Upper lobe of right lung (tissue), 1 donor: ENCODE data around the gene CDC34. TPM values are rescaled to one million over a fixed set of nuclear protein-coding genes. Genes with fewer than 3 reads are reported as not detected.

Source experiments
- ATAC-seq: fragments of 200-7000 bp; cut with Tn5 transposase; one replicate; pipeline ENCODE4 v1.9.1; 2020; ENCODE audit warnings: mild to moderate bottlenecking, moderate library complexity
- DNase-seq: peaks from one replicate; pipeline ENCODE4 v3.0.0-alpha.2; 2020
- H3K27ac ChIP-seq: fragments of 200-600 bp; one replicate; pipeline ENCODE4 v1.8.0; 2022
- H3K27me3 ChIP-seq: fragments of 200-600 bp; one replicate; pipeline ENCODE4 v1.8.0; 2022; ENCODE audit warnings: mild to moderate bottlenecking
- H3K36me3 ChIP-seq: fragments of 200-600 bp; one replicate; pipeline ENCODE4 v1.8.0; 2022
- H3K4me1 ChIP-seq: fragments of 200-600 bp; one replicate; pipeline ENCODE4 v1.8.0; 2022
- H3K4me3 ChIP-seq: fragments of 200-600 bp; one replicate; pipeline ENCODE4 v1.8.0; 2022; ENCODE audit warnings: mild to moderate bottlenecking
- H3K9me3 ChIP-seq: fragments of 200-600 bp; one replicate; pipeline ENCODE4 v1.8.0; 2022
- CTCF ChIP-seq: fragments of 200-600 bp; IDR thresholded peaks from one replicate; pipeline ENCODE4 v1.8.0; 2022; ENCODE audit warnings: antibody characterized with exemption
- intact Hi-C: fragments of 100-400 bp; cut with DNase I; formaldehyde crosslinking; loops from one replicate; pipeline ENCODE4 v1.11.0; 2022
- total RNA-seq: library from RNA; stranded (reverse); fragmentation: NEBNext Ultra II Directional; extraction: Animal tissue kit (Norgen Biotek cat#: 25700); gene quantifications from one replicate; pipeline ENCODE4 v1.2.1, GENCODE V29; 2021
- donor health status: DM: no; HTN: yes; CAD: no; lungs with severe emphysema.

CDC34 gene
- total RNA-seq, 1 donor from 2014 or later: 40.9 TPM

GRCh38 chr19:574658-575526 is 43.3 kb downstream of the CDC34 start:
- peak overlapping the region; percentile 8 for H3K4me3 ChIP-seq

GRCh38 chr19:575527-576506 is 44.3 kb downstream of the CDC34 start:
- H3K27me3 ChIP-seq: no peaks in the 10 kb centered on the region
- H3K27ac ChIP-seq: no peak overlapping the region
- DNase-seq: no peak
- intact Hi-C loops: no loop called here
- TF ChIP-seq CTCF: no peak
- peaks cover 12% of the 10 kb centered on the region for H3K36me3 ChIP-seq
- no peak overlapping the region for H3K4me3 ChIP-seq
- ATAC-seq: no peak
- H3K4me1 ChIP-seq: peaks cover 47% of the 10 kb centered on the region
- no peaks in the 10 kb centered on the region for H3K9me3 ChIP-seq

More at GRCh38 chr19:574658-575526, 43.3 kb downstream of the CDC34 start:
- no peak for TF ChIP-seq CTCF
- H3K4me1 ChIP-seq: peaks cover 47% of the 10 kb centered on the region
- ATAC-seq (peak; percentile 0), DNase-seq (no peak)
- no peak overlapping the region for H3K27ac ChIP-seq
- H3K9me3 ChIP-seq: no peaks in the 10 kb centered on the region
- intact Hi-C loops: no loop called here
- H3K27me3 ChIP-seq: no peaks in the 10 kb centered on the region
- peaks cover 7% of the 10 kb centered on the region for H3K36me3 ChIP-seq

GRCh38 chr19:576768-577438 is 45.3 kb downstream of the CDC34 start:
- H3K4me3 ChIP-seq: no peak overlapping the region
- no peaks in the 10 kb centered on the region for H3K9me3 ChIP-seq
- no peak for TF ChIP-seq CTCF
- intact Hi-C loops: no loop called here
- DNase-seq: no peak
- no peaks in the 10 kb centered on the region for H3K27me3 ChIP-seq
- no peak for ATAC-seq
- H3K36me3 ChIP-seq: peaks cover 21% of the 10 kb centered on the region
- H3K27ac ChIP-seq: no peak overlapping the region
- H3K4me1 ChIP-seq: peaks cover 38% of the 10 kb centered on the region

GRCh38 chr19:577439-578392 is 46.2 kb downstream of the CDC34 start:
- Histone ChIP-seq H3K27me3 (no peaks in the 10 kb centered on the region), H3K9me3 (no peaks in the 10 kb centered on the region), H3K4me3 (no peak overlapping the region), H3K36me3 (peaks cover 29% of the 10 kb centered on the region), H3K27ac (no peak overlapping the region), H3K4me1 (peaks cover 38% of the 10 kb centered on the region)
- DNase-seq: no peak
- ATAC-seq: no peak
- TF ChIP-seq CTCF: no peak
- intact Hi-C loops: no loop called here
